Mesendoderm (in vitro differentiated cells): Measurements from ENCODE around the gene PAM.

ENCODE experiments used
- DNase-seq: peaks from one replicate; pipeline ENCODE4 v3.0.0; 2013
- H2AK5ac ChIP-seq: 2 replicates; pipeline ENCODE4 v1.6.1; 2013; ENCODE audit warnings: low read length, inconsistent platforms
- H2BK120ac ChIP-seq: 2 replicates; pipeline ENCODE4 v1.6.1; 2013; ENCODE audit warnings: low read depth, mild to moderate bottlenecking, low read length, moderate library complexity, mixed read lengths
- H2BK15ac ChIP-seq: replicated peaks from 2 replicates; pipeline ENCODE4 v1.6.1; 2013; ENCODE audit warnings: low read depth, mild to moderate bottlenecking, moderate library complexity
- H2BK5ac ChIP-seq: 2 replicates; pipeline ENCODE4 v1.6.1; 2013; ENCODE audit warnings: low read length, inconsistent platforms
- H3K18ac ChIP-seq: 2 replicates; pipeline ENCODE4 v1.6.1; 2013; ENCODE audit warnings: mild to moderate bottlenecking, low read length, mixed read lengths
- H3K23ac ChIP-seq: one replicate; pipeline ENCODE4 v1.6.1; 2013; ENCODE audit warnings: low read length
- H3K27ac ChIP-seq: 2 replicates; pipeline ENCODE4 v1.5.1; 2013; ENCODE audit warnings: low read depth, mild to moderate bottlenecking, inconsistent platforms, low read length, moderate library complexity
- H3K27me3 ChIP-seq: 2 replicates; pipeline ENCODE4 v1.6.1; 2013; ENCODE audit warnings: low read length, control low read depth, mild to moderate bottlenecking, inconsistent platforms; ENCODE audit not compliant: insufficient read depth, poor library complexity
- H3K36me3 ChIP-seq: 2 replicates; pipeline ENCODE4 v1.6.1; 2013; ENCODE audit warnings: low read length, inconsistent platforms; ENCODE audit not compliant: control insufficient read depth, insufficient read depth
- H3K4ac ChIP-seq: one replicate; pipeline ENCODE4 v1.6.1; 2013; ENCODE audit warnings: low read depth, mild to moderate bottlenecking, low read length, moderate library complexity
- H3K4me1 ChIP-seq: 2 replicates; pipeline ENCODE4 v1.6.1; 2013; ENCODE audit warnings: low read depth, low read length, inconsistent platforms; ENCODE audit not compliant: control insufficient read depth
- H3K4me2 ChIP-seq: 2 replicates; pipeline ENCODE4 v1.6.1; 2013; ENCODE audit warnings: low read length
- H3K4me3 ChIP-seq: 2 replicates; pipeline ENCODE4 v1.5.1; 2013; ENCODE audit warnings: mild to moderate bottlenecking, low read length
- H3K56ac ChIP-seq: one replicate; pipeline ENCODE4 v1.6.1; 2013; ENCODE audit warnings: low read length
- H3K79me1 ChIP-seq: 2 replicates; pipeline ENCODE4 v1.6.1; 2013; ENCODE audit warnings: low read length, inconsistent platforms
- H3K79me2 ChIP-seq: 2 replicates; pipeline ENCODE4 v1.6.1; 2013; ENCODE audit warnings: mild to moderate bottlenecking, low read length; ENCODE audit not compliant: control insufficient read depth, insufficient read depth
- H3K9ac ChIP-seq: 2 replicates; pipeline ENCODE4 v1.6.1; 2013; ENCODE audit warnings: low read length, inconsistent platforms
- H4K5ac ChIP-seq: one replicate; pipeline ENCODE4 v1.6.1; 2013; ENCODE audit warnings: low read length
- H4K8ac ChIP-seq: one replicate; pipeline ENCODE4 v1.6.1; 2013; ENCODE audit warnings: low read depth, mild to moderate bottlenecking, control low read depth, low read length, moderate library complexity
- WGBS: extraction: QIAGEN DNeasy Blood & Tissue Kit; methylation state at CpG from one replicate; pipeline ENCODE4 v1.1.7; 2013; ENCODE audit warnings: low lambda C conversion rate, missing lambda C conversion rate; ENCODE audit not compliant: insufficient coverage; ENCODE audit errors: extremely low coverage; 5-methylcytosine and 5-hydroxymethylcytosine counted together

PAM gene

DNA sequence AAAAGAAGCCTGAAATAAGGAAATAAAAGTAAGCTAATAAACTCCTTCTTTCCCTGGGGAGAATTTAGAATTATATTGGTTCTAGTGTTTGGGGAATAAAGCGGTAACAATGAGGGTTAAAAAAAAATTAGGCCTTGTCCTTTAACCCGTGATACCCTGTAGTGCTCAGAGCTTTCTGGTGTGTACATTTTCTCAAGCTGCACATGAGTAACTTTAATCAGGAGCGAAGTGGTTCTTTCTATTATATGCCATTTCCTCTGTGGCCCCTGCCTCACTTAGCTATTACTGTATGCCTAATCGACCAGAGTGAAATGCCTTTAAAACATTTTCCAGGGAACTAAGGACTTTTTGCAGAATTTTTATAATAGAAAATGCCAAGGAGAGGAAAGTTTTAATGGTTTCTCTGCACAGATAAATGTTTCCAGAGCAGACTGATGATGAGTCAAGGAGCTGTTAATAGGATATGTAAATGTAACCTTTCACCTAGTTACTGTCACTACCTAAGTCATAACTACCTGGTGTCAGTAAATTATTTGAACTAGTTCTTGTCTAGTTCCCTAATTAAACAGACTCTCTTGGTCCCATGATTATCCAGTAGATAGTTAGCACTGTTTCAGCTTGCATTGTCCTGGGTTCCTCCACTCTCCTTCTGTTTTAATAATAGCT is 7.6 kb downstream of the PAM start:
- Histone ChIP-seq H3K18ac (no peak overlapping the region), H2AK5ac (no peak overlapping the region), H2BK15ac (no peak overlapping the region), H3K79me1 (no peaks in the 10 kb centered on the region), H3K56ac (no peak overlapping the region), H2BK120ac (no peak overlapping the region), H3K4me3 (no peak overlapping the region), H3K23ac (no peak overlapping the region), H4K5ac (no peak overlapping the region), H4K8ac (no peak overlapping the region), H3K4ac (no peak overlapping the region), H3K36me3 (no peaks in the 10 kb centered on the region), H3K79me2 (no peaks in the 10 kb centered on the region), H3K4me1 (peaks cover 2% of the 10 kb centered on the region), H3K9ac (no peak overlapping the region), H3K27ac (no peak overlapping the region), H3K4me2 (no peak overlapping the region), H2BK5ac (no peak overlapping the region), H3K27me3 (no peaks in the 10 kb centered on the region)
- WGBS: no CpG with 5 or more reads among the region's 4 CpGs
- no peak for DNase-seq

DNA sequence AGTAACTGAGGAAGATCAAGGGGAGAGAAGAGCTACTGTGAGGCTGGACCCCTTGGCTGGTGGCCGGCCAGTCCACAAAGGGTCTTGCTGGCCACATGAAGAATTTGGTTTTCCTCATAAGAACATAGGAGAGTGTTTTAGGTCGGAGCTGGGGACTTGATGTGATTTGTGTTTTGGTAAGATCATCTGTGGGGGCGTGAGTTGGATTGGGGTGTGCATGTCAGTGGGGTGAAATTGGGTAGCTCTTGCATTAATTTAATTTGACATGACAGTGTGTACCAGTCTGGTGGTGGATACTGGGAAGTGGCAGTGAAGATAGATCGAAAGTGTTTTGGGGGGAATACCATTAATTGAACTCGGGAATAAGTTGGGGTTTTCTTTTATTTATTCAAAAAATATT is 8.6 kb downstream of the PAM start:
- Histone ChIP-seq H3K27me3 (no peaks in the 10 kb centered on the region), H3K4ac (no peak overlapping the region), H4K5ac (no peak overlapping the region), H2AK5ac (no peak overlapping the region), H3K23ac (no peak overlapping the region), H4K8ac (no peak overlapping the region), H3K4me2 (no peak overlapping the region), H2BK120ac (no peak overlapping the region), H3K18ac (no peak overlapping the region), H3K79me1 (no peaks in the 10 kb centered on the region), H3K9ac (no peak overlapping the region), H2BK15ac (no peak overlapping the region), H2BK5ac (no peak overlapping the region), H3K4me1 (peaks cover 2% of the 10 kb centered on the region), H3K79me2 (no peaks in the 10 kb centered on the region), H3K27ac (no peak overlapping the region), H3K36me3 (no peaks in the 10 kb centered on the region), H3K56ac (no peak overlapping the region), H3K4me3 (no peak overlapping the region)
- DNase-seq: no peak
- no CpG with 5 or more reads among the region's 5 CpGs for whole genome bisulfite sequencing

DNA sequence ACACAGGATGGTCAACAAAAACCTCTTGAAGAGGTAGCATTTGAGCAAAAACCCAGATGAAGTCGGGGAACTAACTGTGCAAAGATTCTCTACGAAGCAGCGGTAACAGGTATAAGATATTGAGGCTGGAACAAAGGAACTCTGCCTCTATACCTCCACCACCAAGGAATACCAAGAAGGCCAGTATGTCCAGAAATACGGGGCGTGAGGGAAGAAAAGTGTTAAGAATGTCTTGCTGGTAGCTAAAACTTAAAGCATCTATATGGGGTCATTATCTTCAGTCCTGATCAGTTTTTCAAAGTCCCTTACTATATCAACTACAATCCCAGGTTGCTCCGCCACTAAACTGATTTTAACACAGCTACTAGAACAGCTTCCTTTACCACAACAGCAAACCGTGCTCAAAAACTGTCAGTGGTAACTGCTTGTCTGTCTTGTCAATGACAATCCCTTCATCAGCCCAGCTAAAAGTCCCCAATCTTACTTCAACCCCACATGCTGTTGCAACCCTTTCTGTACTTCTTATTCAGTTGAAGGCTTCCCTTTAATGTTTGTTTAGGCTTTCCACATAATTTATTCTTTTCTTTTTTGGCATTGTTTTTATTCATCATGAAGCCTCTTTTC is 9.4 kb downstream of the PAM start:
- Histone ChIP-seq H3K4me2 (no peak overlapping the region), H3K4ac (no peak overlapping the region), H3K4me3 (no peak overlapping the region), H4K8ac (no peak overlapping the region), H2BK5ac (no peak overlapping the region), H3K18ac (no peak overlapping the region), H2AK5ac (no peak overlapping the region), H3K27ac (no peak overlapping the region), H3K23ac (no peak overlapping the region), H3K56ac (no peak overlapping the region), H3K9ac (no peak overlapping the region), H3K4me1 (peaks cover 2% of the 10 kb centered on the region), H3K79me2 (no peaks in the 10 kb centered on the region), H3K36me3 (no peaks in the 10 kb centered on the region), H2BK120ac (no peak overlapping the region), H3K79me1 (no peaks in the 10 kb centered on the region), H2BK15ac (no peak overlapping the region), H3K27me3 (no peaks in the 10 kb centered on the region), H4K5ac (no peak overlapping the region)
- DNase-seq: no peak
- no CpG with 5 or more reads among the region's 7 CpGs for WGBS

DNA sequence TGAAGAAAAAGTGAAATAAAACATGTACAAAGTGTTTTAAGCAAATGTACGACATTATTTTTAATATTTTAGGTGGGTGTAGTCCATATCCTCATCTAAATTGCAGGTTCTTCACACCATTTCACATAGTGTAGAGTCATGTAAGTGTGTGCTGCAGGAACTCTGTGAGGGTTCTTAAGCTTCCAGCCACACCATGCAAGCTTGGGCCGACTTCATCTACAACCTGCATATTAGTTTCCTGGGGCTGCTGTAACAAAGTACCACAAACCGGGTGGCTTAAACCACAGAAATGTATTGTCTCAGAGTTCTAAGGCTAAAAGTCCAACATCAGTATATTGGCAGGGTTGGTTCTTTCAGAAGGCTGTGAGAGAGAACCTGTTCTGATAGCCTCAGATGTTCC is 10.2 kb downstream of the PAM start:
- Histone ChIP-seq H4K8ac (no peak overlapping the region), H2BK120ac (no peak overlapping the region), H3K18ac (no peak overlapping the region), H2BK5ac (no peak overlapping the region), H3K4ac (no peak overlapping the region), H2BK15ac (no peak overlapping the region), H3K27me3 (no peaks in the 10 kb centered on the region), H3K23ac (no peak overlapping the region), H3K4me1 (peaks cover 2% of the 10 kb centered on the region), H3K27ac (no peak overlapping the region), H3K56ac (no peak overlapping the region), H2AK5ac (no peak overlapping the region), H3K79me1 (no peaks in the 10 kb centered on the region), H3K36me3 (no peaks in the 10 kb centered on the region), H4K5ac (no peak overlapping the region), H3K9ac (no peak overlapping the region), H3K79me2 (no peaks in the 10 kb centered on the region), H3K4me3 (no peak overlapping the region), H3K4me2 (no peak overlapping the region)
- no peak for DNase-seq
- no CpG with 5 or more reads among the region's 3 CpGs for WGBS

DNA sequence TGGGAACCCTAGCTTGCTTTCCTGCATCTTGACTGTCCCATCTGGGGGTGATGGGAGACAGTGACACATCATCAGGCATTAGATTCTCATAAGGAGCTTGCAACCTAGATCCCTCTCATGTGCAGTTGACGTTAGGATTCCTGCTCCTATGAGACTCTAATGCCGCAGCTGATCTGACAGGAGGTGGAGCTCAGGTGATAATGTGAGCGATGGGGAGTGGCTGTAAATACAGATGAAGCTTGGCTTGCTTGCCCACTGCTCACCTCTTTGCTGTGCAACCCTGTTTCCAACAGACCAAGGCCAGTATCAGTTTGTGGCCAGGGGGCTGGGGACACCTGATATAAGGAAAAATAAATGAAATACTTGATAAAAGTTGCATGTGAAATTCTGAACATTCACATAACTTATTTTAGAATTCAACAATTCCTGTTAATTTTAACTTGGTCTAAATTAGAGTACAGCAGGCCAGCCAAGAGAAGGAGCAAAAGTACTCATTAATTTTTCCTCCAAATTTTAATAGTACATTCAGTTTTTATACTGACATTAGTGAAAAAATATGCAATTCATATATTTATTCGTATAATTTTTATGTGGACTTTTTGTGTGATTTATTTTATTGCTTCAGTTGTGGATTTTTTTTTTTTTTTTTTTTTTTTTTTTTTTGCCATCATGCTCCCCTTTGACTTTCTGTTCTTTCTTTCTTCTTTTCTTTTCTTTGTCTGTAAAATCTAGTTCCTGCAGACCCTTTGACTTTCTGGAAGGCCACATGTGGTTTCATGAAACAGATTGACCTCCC is 11.4 kb downstream of the PAM start:
- H3K79me2 ChIP-seq: no peaks in the 10 kb centered on the region
- H3K18ac ChIP-seq: no peak overlapping the region
- H2BK5ac ChIP-seq: no peak overlapping the region
- H3K79me1 ChIP-seq: no peaks in the 10 kb centered on the region
- H3K56ac ChIP-seq: no peak overlapping the region
- no peak overlapping the region for H3K9ac ChIP-seq
- no peak overlapping the region for H4K5ac ChIP-seq
- H3K36me3 ChIP-seq: no peaks in the 10 kb centered on the region
- H3K23ac ChIP-seq: no peak overlapping the region
- DNase-seq: no peak
- no peak overlapping the region for H3K27ac ChIP-seq
- H3K4me1 ChIP-seq: peaks cover 2% of the 10 kb centered on the region
- H3K4me3 ChIP-seq: no peak overlapping the region
- no peak overlapping the region for H4K8ac ChIP-seq
- H2BK120ac ChIP-seq: no peak overlapping the region
- H2AK5ac ChIP-seq: no peak overlapping the region
- no peak overlapping the region for H3K4me2 ChIP-seq
- WGBS: 100% methylated on average over 1 of the region's 4 CpGs
- no peaks in the 10 kb centered on the region for H3K27me3 ChIP-seq
- H2BK15ac ChIP-seq: no peak overlapping the region
- no peak overlapping the region for H3K4ac ChIP-seq
